Measurements from ENCODE around the gene NXPH2.

NXPH2 gene

GRCh38 chr2:138633049-138633448 lies 147.1 kb downstream of the NXPH2 start:
- Histone ChIP-seq H3K9ac (ENCODE audit: low read length) (no peak overlapping the region), H3K9me2 (replicated peaks; ENCODE audit: insufficient read depth, low read length) (no peaks in the 10 kb centered on the region), H3K9me3 (ENCODE audit: insufficient read depth, low read length) (no peaks in the 10 kb centered on the region), H3F3A (ENCODE audit: insufficient read depth) (no peaks in the 10 kb centered on the region), H3K79me2 (ENCODE audit: insufficient read depth, low read length) (no peaks in the 10 kb centered on the region), H4K20me1 (ENCODE audit: low read depth, low read length) (no peaks in the 10 kb centered on the region), H3K27me3 (ENCODE audit: low read length) (no peaks in the 10 kb centered on the region), H3K4me3 (ENCODE audit: insufficient read depth, low read length, poor library complexity, severe bottlenecking) (no peak overlapping the region), H3K4me2 (ENCODE audit: low read depth, low read length, poor library complexity, severe bottlenecking) (no peak overlapping the region), H3K27ac (ENCODE audit: low read depth, low read length) (no peak overlapping the region), H3K36me3 (ENCODE audit: low read length) (no peaks in the 10 kb centered on the region), H2AFZ (ENCODE audit: low read depth, low read length, severe bottlenecking) (no peak overlapping the region)
- TF ChIP-seq CTCF (IDR thresholded peaks at IDR 0.05; ENCODE audit: insufficient read depth, low read length, poor library complexity, severe bottlenecking) (no peak), EZH2phosphoT487 (conservative IDR thresholded peaks at IDR 0.05; ENCODE audit: low read length) (no peak)

- H3K36me3 ChIP-seq (ENCODE audit: low read length) = no peaks in the 10 kb centered on the region
- no peak overlapping the region for H3K27ac ChIP-seq (ENCODE audit: low read depth, low read length)
- no peak overlapping the region for H3K4me3 ChIP-seq (ENCODE audit: insufficient read depth, low read length, poor library complexity, severe bottlenecking)
- H3K9me3 ChIP-seq (ENCODE audit: insufficient read depth, low read length) = no peaks in the 10 kb centered on the region
- TF ChIP-seq CTCF (IDR thresholded peaks at IDR 0.05; ENCODE audit: insufficient read depth, low read length, poor library complexity, severe bottlenecking) (no peak), EZH2phosphoT487 (conservative IDR thresholded peaks at IDR 0.05; ENCODE audit: low read length) (no peak)
- no peak overlapping the region for H3K4me2 ChIP-seq (ENCODE audit: low read depth, low read length, poor library complexity, severe bottlenecking)
- no peaks in the 10 kb centered on the region for H3F3A ChIP-seq (ENCODE audit: insufficient read depth)
- no peaks in the 10 kb centered on the region for H3K27me3 ChIP-seq (ENCODE audit: low read length)
- no peaks in the 10 kb centered on the region for H3K9me2 ChIP-seq (replicated peaks; ENCODE audit: insufficient read depth, low read length)
- H2AFZ ChIP-seq (ENCODE audit: low read depth, low read length, severe bottlenecking) = no peak overlapping the region
- no peak overlapping the region for H3K9ac ChIP-seq (ENCODE audit: low read length)
- H4K20me1 ChIP-seq (ENCODE audit: low read depth, low read length) = no peaks in the 10 kb centered on the region
- no peaks in the 10 kb centered on the region for H3K79me2 ChIP-seq (ENCODE audit: insufficient read depth, low read length)
Measured at GRCh38 chr2:138632066-138632620, 148.0 kb downstream of the NXPH2 start.

- Histone ChIP-seq H3K4me2 (ENCODE audit: low read depth, low read length, poor library complexity, severe bottlenecking) (no peak overlapping the region), H3K27me3 (ENCODE audit: low read length) (no peaks in the 10 kb centered on the region), H3K9ac (ENCODE audit: low read length) (no peak overlapping the region), H3K9me2 (replicated peaks; ENCODE audit: insufficient read depth, low read length) (no peaks in the 10 kb centered on the region), H3K4me3 (ENCODE audit: insufficient read depth, low read length, poor library complexity, severe bottlenecking) (no peak overlapping the region), H3K79me2 (ENCODE audit: insufficient read depth, low read length) (no peaks in the 10 kb centered on the region), H3K27ac (ENCODE audit: low read depth, low read length) (no peak overlapping the region), H3K9me3 (ENCODE audit: insufficient read depth, low read length) (no peaks in the 10 kb centered on the region), H4K20me1 (ENCODE audit: low read depth, low read length) (no peaks in the 10 kb centered on the region), H3F3A (ENCODE audit: insufficient read depth) (no peaks in the 10 kb centered on the region), H2AFZ (ENCODE audit: low read depth, low read length, severe bottlenecking) (no peak overlapping the region), H3K36me3 (ENCODE audit: low read length) (no peaks in the 10 kb centered on the region)
- TF ChIP-seq CTCF (IDR thresholded peaks at IDR 0.05; ENCODE audit: insufficient read depth, low read length, poor library complexity, severe bottlenecking) (no peak), EZH2phosphoT487 (conservative IDR thresholded peaks at IDR 0.05; ENCODE audit: low read length) (no peak)
Measured at GRCh38 chr2:138630164-138630563, 150.0 kb downstream of the NXPH2 start.
